NCI-H2107 (cell line): ENCODE results near the gene PGLYRP4.
A peak's percentile ranks its signal among the peaks of the same experiment; 100 is the strongest.

Source experiments
- DNase-seq: peaks from one replicate; lab custom pipeline; 2025; lab: John Stamatoyannopoulos, UW

The PGLYRP4 gene, protein sequence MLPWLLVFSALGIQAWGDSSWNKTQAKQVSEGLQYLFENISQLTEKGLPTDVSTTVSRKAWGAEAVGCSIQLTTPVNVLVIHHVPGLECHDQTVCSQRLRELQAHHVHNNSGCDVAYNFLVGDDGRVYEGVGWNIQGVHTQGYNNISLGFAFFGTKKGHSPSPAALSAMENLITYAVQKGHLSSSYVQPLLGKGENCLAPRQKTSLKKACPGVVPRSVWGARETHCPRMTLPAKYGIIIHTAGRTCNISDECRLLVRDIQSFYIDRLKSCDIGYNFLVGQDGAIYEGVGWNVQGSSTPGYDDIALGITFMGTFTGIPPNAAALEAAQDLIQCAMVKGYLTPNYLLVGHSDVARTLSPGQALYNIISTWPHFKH

DNA sequence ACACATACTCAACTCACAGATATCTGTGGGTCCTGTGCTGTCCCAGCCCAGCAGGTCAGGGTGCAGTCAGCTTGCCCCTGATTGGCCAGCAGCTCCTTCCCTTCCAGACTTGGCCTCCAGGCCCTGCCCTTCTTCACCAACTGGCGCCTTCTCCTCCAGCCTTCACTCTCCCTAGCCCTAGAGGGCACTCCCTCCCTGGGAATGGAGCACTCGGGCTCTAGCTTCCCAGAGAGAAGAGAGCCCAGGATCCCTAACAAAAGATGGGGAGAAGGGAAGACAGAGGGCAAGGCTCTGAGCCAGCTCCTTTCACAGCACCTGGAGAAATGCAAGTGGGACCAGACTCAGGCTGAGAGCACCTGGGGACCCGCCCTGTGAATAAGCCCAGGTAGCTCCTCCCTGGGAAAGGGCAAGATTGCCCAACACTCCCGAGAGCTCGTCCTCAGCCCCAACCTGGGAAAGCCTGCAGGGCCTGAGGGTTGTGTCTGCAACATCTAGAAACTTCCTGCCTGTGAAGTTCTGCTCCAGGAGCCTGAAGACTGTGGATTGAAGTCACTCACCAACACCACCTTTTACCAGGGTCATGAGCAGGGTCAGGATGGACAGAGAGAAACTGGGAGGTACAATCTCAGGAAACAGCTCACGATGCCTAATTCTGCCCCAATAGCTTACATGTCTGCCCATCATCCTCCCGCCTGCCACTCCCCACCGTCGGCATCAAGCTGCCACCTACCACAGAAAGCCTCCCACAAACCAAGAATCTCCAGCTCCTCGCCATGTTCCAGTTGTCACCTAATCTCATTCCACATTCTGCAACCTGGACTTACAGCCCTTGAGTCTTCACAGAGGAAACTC, at the start of gene PGLYRP4:
TSS of gene PGLYRP4 (minus strand) at position 331 of the 852 bp plus-strand sequence. CDS start 909 bp downstream, outside the sequence.
- no peak for DNase-seq

DNA sequence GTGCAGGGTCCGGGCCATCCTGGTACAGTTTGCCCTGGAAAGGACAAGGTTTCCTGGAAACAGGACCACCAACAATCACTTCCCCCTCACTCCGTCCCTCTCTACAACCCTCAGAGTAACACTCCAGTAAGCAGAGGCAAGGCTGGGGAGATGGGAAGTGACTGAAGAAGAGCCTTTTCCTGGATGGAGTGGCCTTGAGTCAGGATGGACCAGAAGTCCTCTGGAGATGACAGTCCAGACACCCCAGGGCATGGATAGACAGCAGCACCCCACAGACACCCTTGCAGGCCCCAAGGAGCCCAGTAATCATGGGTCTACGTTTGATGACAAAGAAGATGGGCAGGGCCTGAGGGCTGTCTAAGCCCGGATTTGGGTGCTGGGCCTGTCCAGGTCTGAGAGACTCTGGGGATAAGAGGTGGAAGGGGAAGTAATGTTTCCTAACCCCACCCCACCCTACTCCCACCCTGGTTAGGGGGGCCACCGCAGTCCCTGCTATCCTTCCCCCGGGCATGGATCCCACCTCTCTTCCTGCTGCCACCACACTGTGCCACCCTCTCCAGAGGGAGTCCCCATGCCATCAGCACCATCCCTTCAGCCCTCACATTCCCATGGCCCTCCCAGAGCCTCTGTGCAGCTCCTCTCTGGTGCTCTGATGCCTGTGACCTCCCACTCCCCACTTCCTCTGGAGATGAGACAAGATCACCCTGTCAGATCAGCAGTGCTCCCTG, 49.4 kb upstream of the PGLYRP4 start:
- no peak for DNase-seq

DNA sequence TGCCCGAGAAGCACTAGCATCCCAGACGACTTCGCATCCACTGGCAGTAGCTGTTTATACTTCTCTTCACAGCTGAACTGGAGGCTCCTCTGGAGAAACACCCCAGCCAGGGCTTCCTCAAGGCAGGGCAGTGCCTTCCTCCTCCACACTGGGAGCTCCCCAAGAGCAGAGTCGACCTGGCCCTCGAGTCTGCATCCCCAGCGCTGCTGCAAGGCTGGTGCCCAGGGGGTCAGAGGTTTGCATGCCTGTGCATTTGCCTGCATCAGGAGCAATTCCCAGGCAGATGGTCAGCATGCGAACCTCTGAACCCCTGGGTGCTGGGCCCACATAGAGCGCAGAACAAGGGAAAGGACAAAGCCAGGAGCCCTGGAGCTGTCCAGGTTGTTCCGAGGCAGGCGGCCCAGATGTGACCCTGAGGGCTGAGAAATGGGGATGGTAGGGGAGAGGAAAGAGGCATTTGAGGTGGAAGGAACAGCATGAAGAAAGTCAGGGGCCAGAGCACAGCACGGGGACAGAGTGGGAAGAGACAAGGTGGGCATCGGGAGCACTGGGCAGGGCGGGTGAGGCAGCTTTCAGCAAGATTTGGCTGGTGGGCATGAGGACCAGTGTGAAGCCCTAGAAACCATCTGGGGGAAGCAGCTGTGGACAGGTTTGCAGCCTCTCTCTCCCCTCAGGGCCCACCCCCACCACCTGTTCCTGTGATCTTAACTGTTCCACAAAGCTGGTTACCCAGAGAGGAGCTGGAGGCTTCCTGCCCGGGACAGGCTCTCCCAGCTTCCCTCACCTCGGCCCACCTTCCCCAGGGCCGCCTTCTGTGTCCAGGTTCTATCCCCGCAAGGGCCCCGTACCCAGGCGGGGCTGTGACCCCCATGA, 48.6 kb upstream of the PGLYRP4 start:
- no peak for DNase-seq

DNA sequence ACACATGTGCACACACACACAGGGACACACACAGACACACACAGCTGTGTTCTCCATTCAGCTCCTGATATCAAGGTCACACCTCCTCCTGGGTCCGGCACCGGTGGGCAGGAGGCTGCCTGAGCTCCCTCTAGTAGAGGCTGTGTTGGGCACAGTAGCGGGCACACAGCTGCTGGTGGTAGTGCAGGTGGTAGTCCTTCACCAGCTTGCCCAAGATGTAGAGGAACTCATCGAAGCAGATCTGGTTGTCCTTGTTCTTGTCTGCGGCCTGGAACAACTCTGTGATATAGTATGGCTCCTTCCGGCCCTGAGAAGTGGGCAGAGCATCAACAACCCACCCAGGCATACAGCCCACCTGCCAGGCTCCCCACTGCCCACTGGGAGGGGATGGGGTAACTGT, 47.8 kb upstream of the PGLYRP4 start:
- no peak for DNase-seq

DNA sequence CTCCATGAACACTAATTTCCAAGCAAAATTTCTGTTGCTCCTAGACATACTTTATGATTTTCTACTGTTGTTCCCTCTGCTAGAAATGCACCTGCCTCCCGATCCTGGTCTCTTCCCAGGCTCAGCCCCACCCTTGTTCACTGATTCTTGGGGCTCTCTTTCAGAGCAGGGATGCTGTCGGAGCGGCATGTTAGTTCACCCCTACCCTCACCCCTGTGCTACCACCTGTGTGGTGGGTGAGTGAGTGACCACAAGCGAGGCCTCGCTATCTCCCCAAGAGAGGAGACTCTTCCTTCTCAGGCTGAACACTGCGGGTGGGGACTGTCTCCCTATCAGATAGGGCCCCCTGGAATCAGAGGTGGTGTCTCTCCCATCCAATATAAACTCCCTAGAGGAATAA, 47.1 kb upstream of the PGLYRP4 start:
- no peak for DNase-seq

DNA sequence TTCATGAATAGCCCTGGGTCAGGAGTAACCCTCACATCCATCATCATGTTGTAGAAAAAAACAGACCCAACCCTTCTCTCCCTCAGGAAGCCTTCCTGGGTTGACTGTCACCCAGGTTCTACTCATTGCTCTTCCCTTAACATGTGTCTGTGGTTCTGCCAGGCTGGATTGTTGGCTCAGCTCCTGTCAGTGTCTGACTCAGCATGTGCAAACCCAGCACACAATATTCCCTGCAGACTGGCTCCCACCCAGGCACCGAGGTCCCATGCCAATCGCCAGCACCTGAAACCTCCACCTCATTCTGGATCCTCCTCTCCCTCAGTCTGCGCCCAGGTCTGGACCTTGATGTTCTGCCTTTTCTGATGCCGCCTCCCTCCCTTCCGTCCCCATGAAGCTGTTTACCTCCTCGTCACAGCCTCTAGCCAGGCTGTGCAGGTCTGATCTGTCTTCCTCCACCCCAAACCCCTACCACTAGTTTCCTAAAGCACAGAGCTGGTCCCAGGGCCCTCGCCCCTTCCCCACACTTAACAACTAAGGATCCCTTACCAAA, 46.6 kb upstream of the PGLYRP4 start:
- no peak for DNase-seq

DNA sequence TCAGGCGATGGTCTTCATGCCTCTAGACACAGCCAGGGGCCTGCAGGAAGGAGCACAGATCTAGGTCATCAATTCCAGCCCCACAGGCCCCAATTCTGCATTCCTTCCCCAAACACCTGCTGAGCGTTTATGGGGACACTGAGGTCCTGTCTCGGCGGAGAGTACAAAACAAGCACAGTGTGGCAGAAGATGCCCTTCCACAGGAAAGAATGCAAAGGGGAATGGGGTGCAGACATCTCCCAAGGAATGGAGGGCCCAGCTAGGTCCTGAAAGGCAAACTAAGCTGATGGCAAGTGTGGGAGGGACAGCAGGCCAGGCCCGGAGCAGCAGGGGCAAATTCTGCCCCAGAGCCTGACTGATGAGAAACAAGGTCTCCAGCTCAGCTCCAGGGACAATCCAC, 45.8 kb upstream of the PGLYRP4 start:
- no peak for DNase-seq

DNA sequence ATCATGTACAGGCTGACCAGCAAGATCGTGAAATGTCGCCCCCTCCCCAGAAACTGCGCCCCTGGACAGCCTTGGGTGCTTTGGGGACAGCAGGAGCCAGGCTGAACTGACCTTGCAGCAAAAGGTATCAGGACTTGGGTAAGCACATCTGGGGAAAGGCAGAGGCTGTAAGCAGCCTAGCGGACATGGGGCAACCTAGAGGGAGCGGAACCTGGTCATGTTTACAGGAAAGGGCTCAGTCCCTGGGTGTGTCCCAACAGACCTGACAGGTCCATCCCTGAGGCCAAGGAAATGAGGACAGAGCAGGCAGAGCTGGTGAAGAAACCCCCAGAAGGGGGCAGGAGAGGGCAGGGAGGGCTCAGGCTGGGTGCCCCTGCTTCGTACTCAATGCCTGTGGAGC, 45.3 kb upstream of the PGLYRP4 start:
- no peak for DNase-seq

DNA sequence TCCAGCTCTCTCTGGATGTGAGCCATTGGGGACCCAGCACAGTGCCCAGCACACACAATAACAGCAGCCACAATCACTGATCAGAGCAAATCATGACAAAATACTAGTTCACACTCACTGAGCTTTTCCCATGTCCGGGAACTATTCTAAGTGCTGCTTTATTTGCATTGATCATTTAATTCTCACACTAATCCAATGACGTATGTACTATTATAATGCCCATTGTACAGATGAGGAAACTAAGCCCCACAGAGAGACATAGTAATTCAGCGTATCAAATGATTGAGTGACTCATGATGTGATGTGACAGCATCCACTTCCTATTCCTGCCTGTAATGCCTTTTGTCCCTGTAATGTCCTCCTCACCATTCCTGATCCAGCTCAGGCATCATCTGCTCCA, 44.2 kb upstream of the PGLYRP4 start:
- no peak for DNase-seq

DNA sequence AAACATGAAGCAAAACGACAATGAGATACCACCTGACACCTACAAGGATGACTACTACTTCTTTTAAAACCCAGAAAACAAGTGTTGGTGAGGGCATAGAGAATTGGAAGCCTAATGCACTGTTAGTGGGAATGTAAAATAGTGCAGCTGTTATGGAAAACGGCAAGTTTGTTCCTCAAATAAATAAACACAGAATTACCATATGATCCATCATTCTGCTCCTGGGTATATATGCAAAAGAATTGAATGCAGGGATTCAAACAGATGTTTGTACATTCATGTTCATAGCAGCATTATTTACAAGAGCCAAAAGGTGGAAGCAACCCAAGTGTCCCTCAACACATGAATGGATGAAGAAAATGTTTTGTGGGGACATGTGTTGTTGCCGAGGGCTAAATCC, 43.6 kb upstream of the PGLYRP4 start:
- DNase-seq, result no peak

DNA sequence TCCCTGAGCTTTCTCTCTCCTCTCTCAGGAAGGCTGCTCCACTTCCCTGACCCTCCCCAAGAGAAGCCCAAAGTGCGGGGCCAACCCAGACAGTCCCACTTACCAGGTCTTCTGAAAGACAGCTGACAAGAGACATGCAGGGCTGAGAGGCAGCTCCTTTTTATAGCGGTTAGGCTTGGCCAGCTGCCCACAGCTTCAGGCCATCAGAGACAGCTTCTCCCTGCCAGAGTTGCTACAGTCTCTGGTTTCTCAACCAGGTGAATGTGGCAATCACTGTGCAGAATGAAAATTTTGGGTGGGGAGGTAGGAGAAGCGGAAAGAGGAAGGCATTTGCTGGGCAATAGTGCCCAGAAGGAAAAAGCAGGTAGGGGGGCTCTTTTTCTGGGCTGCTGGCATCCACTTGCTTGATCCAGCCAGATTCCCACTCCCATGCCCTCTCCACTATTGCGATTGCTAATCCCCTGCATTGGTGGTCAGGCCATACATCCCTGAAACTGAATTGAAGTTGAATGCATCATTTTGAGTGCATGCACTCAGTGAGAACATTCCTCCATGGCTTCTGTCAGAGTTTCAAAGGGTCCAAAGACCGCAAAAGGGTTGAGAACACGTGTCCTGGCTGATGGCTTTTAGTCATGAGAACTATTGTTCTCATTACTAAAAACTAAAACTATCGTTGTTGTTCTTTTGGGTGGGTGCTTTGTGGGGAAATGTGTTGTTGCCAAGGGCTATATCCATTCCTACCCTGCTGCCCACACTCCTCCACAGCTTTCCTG, 42.5 kb upstream of the PGLYRP4 start, which contains the start of gene S100A8:
TSS of gene S100A8 (minus strand) at position 136 of the 773 bp plus-strand sequence. CDS start 538 bp downstream, outside the sequence.
- peak; percentile 60 for DNase-seq

DNA sequence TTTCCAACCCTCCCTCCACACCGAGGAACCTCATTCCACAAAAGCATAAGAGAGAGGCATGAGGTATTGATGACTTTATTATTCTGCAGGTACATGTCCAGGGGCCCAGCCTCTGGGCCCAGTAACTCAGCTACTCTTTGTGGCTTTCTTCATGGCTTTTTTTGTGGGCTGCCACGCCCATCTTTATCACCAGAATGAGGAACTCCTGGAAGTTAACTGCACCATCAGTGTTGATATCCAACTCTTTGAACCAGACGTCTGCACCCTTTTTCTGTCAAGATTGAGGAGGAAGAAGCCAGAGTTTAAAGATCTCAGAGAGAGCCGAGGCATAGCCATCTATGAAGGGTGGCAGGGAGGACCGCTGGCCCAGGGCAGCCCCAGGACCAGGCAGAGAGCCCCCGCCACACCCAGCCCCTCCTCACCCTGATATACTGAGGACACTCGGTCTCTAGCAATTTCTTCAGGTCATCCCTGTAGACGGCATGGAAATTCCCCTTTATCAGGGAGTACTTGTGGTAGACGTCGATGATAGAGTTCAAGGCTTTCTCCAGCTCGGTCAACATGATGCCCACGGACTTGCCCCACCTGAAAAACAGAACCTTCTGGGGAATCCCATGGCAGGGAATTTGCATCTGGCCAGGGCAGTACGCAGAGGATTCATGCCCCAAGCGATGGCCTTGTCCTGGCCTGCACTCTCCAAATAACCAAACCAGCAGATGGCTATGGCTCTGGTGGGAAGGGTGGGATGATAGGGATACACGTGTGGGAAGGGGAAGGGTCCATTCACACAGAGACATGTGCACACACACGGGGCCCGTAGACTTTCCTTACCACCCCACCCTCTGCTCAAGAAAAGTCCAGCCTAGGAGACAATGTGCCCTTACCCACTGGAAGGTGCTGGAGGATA, 41.6 kb upstream of the PGLYRP4 start:
- no peak for DNase-seq

DNA sequence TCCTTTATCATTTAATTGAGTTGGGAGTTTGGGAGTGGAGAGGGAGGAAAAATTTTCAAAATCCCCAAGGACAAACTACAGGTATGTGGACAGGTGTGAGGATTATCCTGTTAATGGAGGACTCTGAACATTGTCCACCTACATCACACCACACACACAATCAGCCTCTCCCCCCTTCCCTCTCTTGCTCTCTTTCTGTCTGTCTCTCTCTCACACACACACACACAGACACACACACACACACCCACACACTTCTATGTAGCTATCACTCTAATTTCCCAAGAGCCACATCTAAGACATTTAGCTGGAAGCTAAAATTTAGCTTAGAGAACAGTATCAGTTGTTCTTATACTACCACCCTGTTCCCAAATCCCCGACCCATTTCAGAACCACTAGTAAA, 40.8 kb upstream of the PGLYRP4 start:
- DNase-seq, result no peak

DNA sequence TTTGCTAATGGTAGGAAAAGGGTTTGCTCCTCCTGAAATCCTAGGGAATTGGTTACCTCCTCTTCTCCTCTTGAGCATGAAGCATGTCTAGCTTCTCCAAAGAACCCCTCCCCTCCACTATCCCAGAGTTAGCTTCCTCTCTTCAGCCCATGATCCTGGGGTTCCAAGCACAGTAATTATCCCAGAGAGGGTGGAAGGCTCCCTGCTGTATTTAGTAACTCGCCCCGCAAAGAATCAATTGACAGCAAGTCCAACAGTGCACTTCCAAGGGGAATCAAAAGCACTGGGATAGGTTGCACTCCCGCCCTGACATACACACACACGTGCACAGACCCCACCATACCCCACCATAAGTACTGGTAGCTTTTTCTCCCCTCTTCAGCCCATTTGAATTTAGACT, 39.1 kb upstream of the PGLYRP4 start:
- no peak for DNase-seq

DNA sequence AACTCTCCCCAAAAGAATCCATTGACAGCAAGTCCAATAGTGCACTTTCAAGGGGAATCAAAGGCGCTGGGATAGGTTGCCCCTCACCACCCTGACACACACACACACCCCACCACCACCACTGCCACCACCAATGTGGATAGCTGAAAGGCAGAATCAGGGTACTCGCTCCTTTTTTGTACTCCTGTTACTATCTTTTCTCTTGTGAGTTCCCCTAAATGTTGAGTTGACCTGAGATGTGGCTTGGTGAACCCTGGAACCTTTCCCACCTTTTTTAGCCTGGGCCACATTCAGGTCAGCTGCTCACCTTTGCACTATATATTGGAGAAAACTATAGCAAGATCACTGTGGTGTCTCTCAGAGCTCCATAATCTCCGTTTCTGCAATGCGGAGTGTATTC, 38.4 kb upstream of the PGLYRP4 start:
- DNase-seq, result no peak

DNA sequence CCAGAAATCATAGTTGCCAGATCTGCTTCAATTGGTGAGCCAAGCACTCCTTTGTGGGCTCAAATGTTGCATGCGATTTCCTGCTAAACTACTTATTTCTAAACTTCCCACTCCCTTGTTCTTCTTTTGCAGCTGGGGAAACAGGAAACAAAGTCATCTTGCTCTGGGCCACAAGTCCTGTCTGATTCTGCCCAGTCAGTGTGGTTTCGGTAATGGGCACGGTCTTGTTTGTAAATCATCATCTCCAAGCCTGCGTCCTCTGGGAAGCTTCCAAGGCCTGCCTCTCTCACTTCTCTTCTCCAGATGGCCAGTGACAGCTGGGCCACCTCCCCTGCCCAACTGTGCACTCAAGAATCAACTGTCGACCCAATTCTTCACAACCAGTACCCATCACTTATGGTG, 37.9 kb upstream of the PGLYRP4 start:
- DNase-seq, result no peak

DNA sequence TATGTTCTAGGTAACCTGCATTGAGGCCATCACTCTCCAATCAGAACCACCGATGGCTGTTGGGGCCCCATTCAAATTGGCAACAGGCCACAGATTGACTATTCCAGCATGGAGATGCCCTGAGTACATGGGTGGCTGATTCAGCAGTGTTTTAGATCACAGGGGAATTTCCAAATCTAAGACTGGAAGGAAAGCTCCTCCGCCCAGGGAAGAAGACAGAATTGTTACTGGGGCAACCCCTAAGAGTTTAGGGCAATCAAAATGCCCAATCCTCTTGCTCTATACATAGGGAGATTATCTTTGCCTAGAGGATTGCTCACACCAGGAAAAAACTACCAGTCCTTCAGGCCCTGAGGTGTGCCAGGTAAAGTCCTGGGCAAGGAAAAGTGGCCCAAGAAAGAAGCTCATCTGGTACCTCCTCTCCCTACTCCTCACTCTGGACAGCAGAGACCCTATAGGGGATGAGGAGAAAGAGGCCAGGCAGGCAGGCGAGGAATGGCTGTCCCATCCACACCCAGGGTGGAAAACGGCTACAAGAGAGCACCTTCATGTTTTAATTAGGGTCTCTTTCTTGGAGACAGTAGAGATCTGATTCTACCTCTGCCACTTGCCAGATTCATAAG, 36.4 kb upstream of the PGLYRP4 start:
- DNase-seq, result no peak

DNA sequence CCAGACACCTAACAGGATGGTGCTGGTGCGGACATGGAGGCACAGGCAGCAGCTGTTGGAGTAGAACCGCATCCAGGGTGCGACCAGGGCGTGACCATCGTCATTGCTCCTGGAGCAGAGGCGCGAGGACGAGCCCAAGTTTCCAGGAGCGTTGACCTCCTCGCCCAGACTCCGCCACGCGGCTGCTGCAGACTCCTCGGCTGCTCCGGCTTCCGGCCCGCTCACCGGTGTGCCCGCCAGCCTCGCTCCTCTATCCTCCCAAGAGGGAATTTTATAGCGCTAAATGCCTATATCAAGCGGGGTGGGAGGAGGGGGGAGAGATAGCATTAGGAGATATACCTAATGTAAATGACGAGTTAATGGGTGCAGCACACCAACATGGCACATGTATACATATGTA, 32.1 kb upstream of the PGLYRP4 start:
- DNase-seq, result no peak

DNA sequence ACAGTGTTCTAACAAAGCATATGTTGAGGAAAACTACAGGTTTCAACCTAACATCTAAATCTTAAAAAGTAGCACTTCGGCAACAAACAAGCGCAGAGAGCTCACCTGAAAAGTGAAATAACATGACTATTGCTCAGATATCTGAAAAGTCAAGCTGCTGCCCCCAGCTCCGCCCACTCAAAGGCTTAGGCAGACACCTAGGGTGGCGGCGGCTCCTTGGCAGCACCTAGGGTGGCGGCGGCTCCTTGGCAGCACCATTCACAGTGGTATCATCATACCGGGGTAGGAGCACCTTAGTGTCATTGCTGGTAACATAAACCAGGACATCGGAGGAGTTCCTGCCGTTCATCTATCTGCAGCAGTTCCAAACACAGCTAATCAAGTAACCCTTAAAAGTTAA, 30.9 kb upstream of the PGLYRP4 start:
- no peak for DNase-seq
